OCI-LY1 (cell line): ENCODE results near the gene INO80B.

Source experiments
- CTCF ChIP-seq: fragments of 200-600 bp; sonication (generic), shearing (Covaris generic); IDR thresholded peaks from 2 replicates; pipeline ENCODE4 v1.5.1; 2017; ENCODE audit warnings: mild to moderate bottlenecking, antibody characterized with exemption, low read length, moderate library complexity, mixed read lengths
- EZH2 ChIP-seq: fragments of 200-600 bp; sonication (generic), shearing (Covaris generic); IDR thresholded peaks from 2 replicates; pipeline ENCODE4 v1.8.0; 2017; ENCODE audit warnings: borderline replicate concordance, mixed run types, mild to moderate bottlenecking, antibody characterized with exemption, low read length, moderate library complexity, mixed read lengths

DNA sequence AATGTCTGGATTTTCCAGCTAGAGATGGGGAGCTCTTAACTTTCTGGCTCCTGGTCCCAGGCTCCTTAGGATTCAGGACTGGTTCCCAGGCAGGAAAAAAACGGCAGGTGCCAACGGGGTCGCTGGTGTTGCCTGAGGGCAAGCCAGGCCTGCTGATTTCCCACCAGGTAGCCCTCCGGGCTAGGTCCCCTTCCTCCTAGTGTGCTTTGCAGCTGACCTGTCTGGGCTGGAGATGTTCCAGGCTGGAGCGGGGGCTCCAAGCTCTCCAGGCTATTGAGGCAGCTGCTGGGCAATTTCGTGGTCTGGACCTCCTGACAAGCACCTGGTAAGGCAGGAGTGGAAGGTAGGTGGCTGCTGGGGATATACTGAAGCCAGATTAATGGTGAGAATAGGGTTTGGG, 19.6 kb downstream of the INO80B start:
- TF ChIP-seq CTCF (no peak), EZH2 (no peak)
